GM12878 (cell line): ENCODE results near the gene PTEN. TPM values are rescaled to one million over a fixed set of nuclear protein-coding genes. Genes with fewer than 3 reads are reported as not detected.

Experiments
- ATAC-seq: fragments of 200-7000 bp; cut with Tn5 transposase; 3 replicates; pipeline ENCODE4 v1.9.1; 2020; ENCODE audit warnings: mild to moderate bottlenecking, moderate library complexity
- BruUV-seq: library from RNA; stranded (reverse); fragments of 400-500 nt; replicated peaks from 2 replicates; lab custom pipeline; 2021; lab: Mats Ljungman, UMichigan
- CTCF ChIA-PET: fragments of 300-600 bp; sonication (Branson Sonifier 250); formaldehyde crosslinking; extraction: SDS; loops from one replicate; lab custom pipeline; 2021; ENCODE audit warnings: inconsistent platforms; lab: Yijun Ruan, JAX
- POLR2A ChIA-PET: fragments of 350-600 bp; formaldehyde crosslinking; extraction: SDS; loops from one replicate; lab custom pipeline; 2021; ENCODE audit warnings: inconsistent platforms; lab: Charles Lee
- RAD21 ChIA-PET: fragments of 300-600 bp; sonication (Branson Sonifier 250); formaldehyde crosslinking; loops from one replicate; lab custom pipeline; 2023; ENCODE audit warnings: antibody characterized with exemption; ENCODE audit not compliant: unreplicated experiment; lab: Charles Lee
- SMC1A ChIA-PET: fragments of 300-600 bp; sonication (Branson Sonifier 250); formaldehyde crosslinking; loops from one replicate; lab custom pipeline; 2023; ENCODE audit not compliant: unreplicated experiment, uncharacterized antibody; lab: Charles Lee
- DNase-seq: peaks from one replicate; pipeline ENCODE4 v3.0.0-alpha.2; 2011; ENCODE audit warnings: low read depth, low spot score
- FAIRE-seq: peaks from 3 replicates; lab custom pipeline; 2011; peaks lifted over from hg19 to GRCh38; lab: Jason Lieb, UNC
- H2AFZ ChIP-seq: 2 replicates; pipeline ENCODE4 v1.6.0; 2011; ENCODE audit warnings: low read depth, low read length, control low read depth; ENCODE audit not compliant: control insufficient read depth
- H3K27ac ChIP-seq: 2 replicates; pipeline ENCODE4 v1.5.1; 2011; ENCODE audit warnings: control low read depth; ENCODE audit not compliant: control insufficient read depth, insufficient read depth
- H3K27me3 ChIP-seq, 2 experiments: replicated peaks in 1 of 2; 2 replicates each; pipeline versions ENCODE4 v1.6.0 to v1.6.1; 2011; ENCODE audit warnings: low read length in 1 of 2; ENCODE audit not compliant: control insufficient read depth in 2 of 2, insufficient read depth in 2 of 2
- H3K36me3 ChIP-seq, 2 experiments: 2 replicates each; pipeline ENCODE4 v1.5.1; 2011; ENCODE audit warnings: low read length in 1 of 2; ENCODE audit not compliant: control insufficient read depth in 2 of 2, insufficient read depth in 2 of 2
- H3K4me1 ChIP-seq: 2 replicates; pipeline ENCODE4 v1.6.1; 2011; ENCODE audit warnings: mild to moderate bottlenecking, low read length, moderate library complexity, mixed read lengths; ENCODE audit not compliant: control insufficient read depth, insufficient read depth
- H3K4me2 ChIP-seq: 2 replicates; pipeline ENCODE4 v1.6.0; 2011; ENCODE audit warnings: control low read depth; ENCODE audit not compliant: control insufficient read depth, insufficient read depth
- H3K4me3 ChIP-seq: fragments of 200-600 bp; sonication (generic); 2 replicates; pipeline ENCODE4 v1.5.1; 2016
- H3K79me2 ChIP-seq: 2 replicates; pipeline ENCODE4 v1.6.0; 2011; ENCODE audit warnings: low read length; ENCODE audit not compliant: control insufficient read depth, insufficient read depth
- H3K9ac ChIP-seq: 2 replicates; pipeline ENCODE4 v1.8.0; 2011; ENCODE audit warnings: low read length, control low read depth, mixed read lengths; ENCODE audit not compliant: control insufficient read depth, insufficient read depth
- H3K9me3 ChIP-seq: replicated peaks from 3 replicates; pipeline ENCODE4 v1.5.1; 2011; ENCODE audit warnings: mild to moderate bottlenecking, low read length; ENCODE audit not compliant: control insufficient read depth, insufficient read depth
- H4K20me1 ChIP-seq: 2 replicates; pipeline ENCODE4 v1.6.0; 2011; ENCODE audit not compliant: control insufficient read depth, insufficient read depth
- ATF7 ChIP-seq: fragments of 450-650 bp; IDR thresholded peaks from 2 replicates; pipeline ENCODE4 v1.6.1; 2016; ENCODE audit warnings: low read depth, mild to moderate bottlenecking
- BMI1 ChIP-seq: fragments of 450-650 bp; IDR thresholded peaks from 2 replicates; pipeline ENCODE4 v1.6.1; 2016; ENCODE audit warnings: mild to moderate bottlenecking, moderate library complexity, borderline replicate concordance
- CHD1 ChIP-seq: IDR thresholded peaks from 2 replicates; pipeline ENCODE4 v1.6.1; 2012; ENCODE audit warnings: low read depth, low read length, improper control_type of control experiment
- CREB1 ChIP-seq: IDR thresholded peaks from 2 replicates; pipeline ENCODE4 v1.6.1; 2012; ENCODE audit warnings: low read depth, mild to moderate bottlenecking, inconsistent platforms
- HCFC1 ChIP-seq: fragments of 150-350 bp; IDR thresholded peaks from 2 replicates; pipeline ENCODE4 v1.6.1; 2014; ENCODE audit warnings: low read length
- IRF4 ChIP-seq: IDR thresholded peaks from 2 replicates; pipeline ENCODE4 v1.6.1; 2011; ENCODE audit warnings: low read depth, low read length
- JUNB ChIP-seq: IDR thresholded peaks from 2 replicates; pipeline ENCODE4 v1.6.1; 2016; ENCODE audit warnings: antibody characterized with exemption, mild to moderate bottlenecking
- KLF5 ChIP-seq: fragments of 450-650 bp; IDR thresholded peaks from 2 replicates; pipeline ENCODE4 v1.6.1; 2014; ENCODE audit warnings: mild to moderate bottlenecking; ENCODE audit not compliant: partially characterized antibody
- NR2C1 ChIP-seq: fragments of 450-650 bp; IDR thresholded peaks from 2 replicates; pipeline ENCODE4 v1.6.1; 2017; ENCODE audit warnings: antibody characterized with exemption, mild to moderate bottlenecking, moderate library complexity
- RAD51 ChIP-seq: fragments of 450-650 bp; IDR thresholded peaks from 2 replicates; pipeline ENCODE4 v1.6.1; 2016; ENCODE audit warnings: moderate library complexity, mild to moderate bottlenecking, inconsistent platforms
- SREBF1 ChIP-seq: IDR thresholded peaks from 2 replicates; pipeline ENCODE4 v1.6.1; 2012; ENCODE audit warnings: mild to moderate bottlenecking, low read length
- TARDBP ChIP-seq: IDR thresholded peaks from 2 replicates; pipeline ENCODE4 v1.6.1; 2016; ENCODE audit warnings: borderline replicate concordance
- WRNIP1 ChIP-seq: IDR thresholded peaks from 2 replicates; pipeline ENCODE4 v1.6.1; 2011; ENCODE audit warnings: low read depth, low read length, improper control_type of control experiment, borderline replicate concordance
- ZSCAN29 ChIP-seq: fragments of 450-650 bp; IDR thresholded peaks from 2 replicates; pipeline ENCODE4 v1.6.1; 2017; ENCODE audit warnings: mild to moderate bottlenecking, moderate library complexity
- WGBS: methylation state at CpG from one replicate; pipeline ENCODE4 v1.1.6; 2016; ENCODE audit warnings: low lambda C conversion rate; ENCODE audit not compliant: insufficient replicate concordance, insufficient coverage; ENCODE audit errors: missing lambda C conversion rate; 5-methylcytosine and 5-hydroxymethylcytosine counted together
- in situ Hi-C: fragments of 300-500 bp; cut with MboI; formaldehyde crosslinking; loops from 9 replicates; pipeline ENCODE4 v1.14.3; 2018; ENCODE audit warnings: mixed read lengths
- intact Hi-C: fragments of 100-400 bp; cut with micrococcal nuclease; formaldehyde crosslinking; loops from one replicate; pipeline ENCODE4 v1.14.2; 2022; ENCODE audit not compliant: unreplicated experiment
- polyA plus RNA-seq, 11 experiments: library from polyadenylated mRNA; depleted of rRNA in 4 of 11; unstranded in 6 of 11; stranded (reverse) in 5 of 11; fragments of >200 nt; fragmentation: Nextera tagmentation in 4 of 11; fragmentation: Illumina TruSeq in 1 of 11; extraction: Ambion mirVana in 4 of 11; extraction: Trizol in 1 of 11; gene quantifications; 1 replicate in 1 of 11; 2 replicates in 10 of 11; pipeline versions ENCODE4 v1.2.1 to v1.2.3, GENCODE V29; 2011 to 2016; ENCODE audit warnings: inconsistent platforms in 2 of 11, missing spikeins in 2 of 11, low read depth in 1 of 11
- total RNA-seq, 4 experiments: library from RNA; depleted of rRNA in 3 of 4; stranded (reverse); fragments of >200 nt in 3 of 4; fragmentation: Illumina TruSeq in 1 of 4; extraction: Trizol in 1 of 4; gene quantifications; 2 replicates each; pipeline versions ENCODE4 v1.2.1 to v1.2.3, GENCODE V29; 2013 to 2021
- TF ChIP-seq, protein P1 (sequence below): fragments of 450-650 bp; IDR thresholded peaks from 2 replicates; pipeline ENCODE4 v1.6.1; 2018; ENCODE audit warnings: mild to moderate bottlenecking, low read depth, moderate library complexity; ENCODE audit not compliant: partially characterized antibody
- TF ChIP-seq, protein P2 (sequence below): IDR thresholded peaks from 2 replicates; pipeline ENCODE4 v1.6.1; 2011; ENCODE audit warnings: borderline replicate concordance, low read depth, mild to moderate bottlenecking, moderate library complexity, mixed read lengths, low read length; ENCODE audit not compliant: insufficient read depth; ENCODE audit errors: extremely low read length
- TF ChIP-seq, protein P3 (sequence below): fragments of 450-650 bp; IDR thresholded peaks from 2 replicates; pipeline ENCODE4 v1.6.1; 2014; ENCODE audit warnings: mild to moderate bottlenecking
- TF ChIP-seq, protein P4 (sequence below): fragments of 450-650 bp; formaldehyde crosslinking; IDR thresholded peaks from 2 replicates; pipeline ENCODE4 v1.5.0; 2022; ENCODE audit warnings: mild to moderate bottlenecking, missing genetic modification characterization

The PTEN gene
- total and polyA plus RNA-seq, 10 of the 15 experiments (the other 5 are each of a cell fraction or from before 2014, with no cell fraction given) = 26.1 to 175 (median 58.1) TPM

DNA sequence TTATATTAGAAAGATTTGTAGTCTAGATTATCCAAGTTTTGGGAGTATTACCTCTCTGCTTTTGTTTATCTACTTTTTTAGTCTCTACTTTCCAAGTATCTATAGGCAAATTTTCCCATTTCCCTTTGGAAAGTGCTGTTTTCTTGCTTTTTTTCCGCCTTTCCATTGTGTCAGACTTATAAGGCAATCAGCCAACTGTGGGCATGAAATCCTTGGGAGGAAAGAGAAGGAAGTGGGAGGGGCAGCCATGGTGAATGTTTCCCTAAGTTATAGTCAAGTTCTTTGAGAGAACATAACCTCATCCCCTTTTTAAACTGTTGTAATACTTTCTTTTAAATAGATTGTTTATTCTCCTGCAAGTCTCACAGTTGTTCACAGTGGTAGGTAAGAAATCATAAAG is 52.6 kb downstream of the PTEN start:
- no peak for DNase-seq
- Histone ChIP-seq H3K27me3 (no peaks in the 10 kb centered on the region), H4K20me1 (0 out of 2 replicates have a peak, but pooled peaks cover 3% of the 10 kb centered on the region), H3K9me3 (peaks cover 28% of the 10 kb centered on the region), H3K4me3 (no peak overlapping the region), H2AFZ (no peak overlapping the region), H3K4me1 (0 out of 2 replicates have a peak, but pooled peaks cover 3% of the 10 kb centered on the region), H3K36me3 (peaks cover 6 to 17% of the 10 kb centered on the region in 2 experiments), H3K4me2 (no peak overlapping the region), H3K79me2 (peaks cover 97% of the 10 kb centered on the region), H3K9ac (no peak overlapping the region), H3K27ac (no peak overlapping the region)
- intact Hi-C loops (no loop called here), in situ Hi-C loops (no loop called here)
- 94% methylated on average over 1 of the region's 1 CpG for WGBS
- no peak for ATAC-seq
- FAIRE-seq = no peak
- RAD21 ChIA-PET = interaction anchor here (1.0 kb wide), 1 partner anchor 40 kb away, joined by 3 read pairs; no protein-coding TSS in a partner anchor
- POLR2A ChIA-PET = interaction anchor here (1.0 to 1.4 kb wide), 2 partner anchors 15 to 160 kb away, joined by 3 to 4 read pairs; no protein-coding TSS in a partner anchor
- SMC1A ChIA-PET = interaction anchor here (1.0 to 2.0 kb wide), 3 partner anchors 30 to 44 kb away, joined by 3 to 6 read pairs (median 4); no protein-coding TSS in a partner anchor
- CTCF ChIA-PET = interaction anchor here (0.6 to 1.5 kb wide), 2 partner anchors 33 to 66 kb away, joined by 3 to 6 read pairs; no protein-coding TSS in a partner anchor
- no TSS peak for BruUV-seq
- TF ChIP-seq ZSCAN29 (no peak), HCFC1 (no peak), BMI1 (no peak), JUNB (no peak), IRF4 (no peak), NR2C1 (no peak), SREBF1 (no peak), WRNIP1 (no peak), KLF5 (no peak), RAD51 (no peak), CREB1 (no peak), CHD1 (no peak), TARDBP (no peak), ATF7 (no peak)
- TF ChIP-seq, protein P1, sequence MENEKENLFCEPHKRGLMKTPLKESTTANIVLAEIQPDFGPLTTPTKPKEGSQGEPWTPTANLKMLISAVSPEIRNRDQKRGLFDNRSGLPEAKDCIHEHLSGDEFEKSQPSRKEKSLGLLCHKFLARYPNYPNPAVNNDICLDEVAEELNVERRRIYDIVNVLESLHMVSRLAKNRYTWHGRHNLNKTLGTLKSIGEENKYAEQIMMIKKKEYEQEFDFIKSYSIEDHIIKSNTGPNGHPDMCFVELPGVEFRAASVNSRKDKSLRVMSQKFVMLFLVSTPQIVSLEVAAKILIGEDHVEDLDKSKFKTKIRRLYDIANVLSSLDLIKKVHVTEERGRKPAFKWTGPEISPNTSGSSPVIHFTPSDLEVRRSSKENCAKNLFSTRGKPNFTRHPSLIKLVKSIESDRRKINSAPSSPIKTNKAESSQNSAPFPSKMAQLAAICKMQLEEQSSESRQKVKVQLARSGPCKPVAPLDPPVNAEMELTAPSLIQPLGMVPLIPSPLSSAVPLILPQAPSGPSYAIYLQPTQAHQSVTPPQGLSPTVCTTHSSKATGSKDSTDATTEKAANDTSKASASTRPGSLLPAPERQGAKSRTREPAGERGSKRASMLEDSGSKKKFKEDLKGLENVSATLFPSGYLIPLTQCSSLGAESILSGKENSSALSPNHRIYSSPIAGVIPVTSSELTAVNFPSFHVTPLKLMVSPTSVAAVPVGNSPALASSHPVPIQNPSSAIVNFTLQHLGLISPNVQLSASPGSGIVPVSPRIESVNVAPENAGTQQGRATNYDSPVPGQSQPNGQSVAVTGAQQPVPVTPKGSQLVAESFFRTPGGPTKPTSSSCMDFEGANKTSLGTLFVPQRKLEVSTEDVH = no peak
- TF ChIP-seq, protein P2, sequence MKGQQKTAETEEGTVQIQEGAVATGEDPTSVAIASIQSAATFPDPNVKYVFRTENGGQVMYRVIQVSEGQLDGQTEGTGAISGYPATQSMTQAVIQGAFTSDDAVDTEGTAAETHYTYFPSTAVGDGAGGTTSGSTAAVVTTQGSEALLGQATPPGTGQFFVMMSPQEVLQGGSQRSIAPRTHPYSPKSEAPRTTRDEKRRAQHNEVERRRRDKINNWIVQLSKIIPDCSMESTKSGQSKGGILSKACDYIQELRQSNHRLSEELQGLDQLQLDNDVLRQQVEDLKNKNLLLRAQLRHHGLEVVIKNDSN = no peak
- TF ChIP-seq, protein P3, sequence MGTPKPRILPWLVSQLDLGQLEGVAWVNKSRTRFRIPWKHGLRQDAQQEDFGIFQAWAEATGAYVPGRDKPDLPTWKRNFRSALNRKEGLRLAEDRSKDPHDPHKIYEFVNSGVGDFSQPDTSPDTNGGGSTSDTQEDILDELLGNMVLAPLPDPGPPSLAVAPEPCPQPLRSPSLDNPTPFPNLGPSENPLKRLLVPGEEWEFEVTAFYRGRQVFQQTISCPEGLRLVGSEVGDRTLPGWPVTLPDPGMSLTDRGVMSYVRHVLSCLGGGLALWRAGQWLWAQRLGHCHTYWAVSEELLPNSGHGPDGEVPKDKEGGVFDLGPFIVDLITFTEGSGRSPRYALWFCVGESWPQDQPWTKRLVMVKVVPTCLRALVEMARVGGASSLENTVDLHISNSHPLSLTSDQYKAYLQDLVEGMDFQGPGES = no peak
- TF ChIP-seq, protein P4, sequence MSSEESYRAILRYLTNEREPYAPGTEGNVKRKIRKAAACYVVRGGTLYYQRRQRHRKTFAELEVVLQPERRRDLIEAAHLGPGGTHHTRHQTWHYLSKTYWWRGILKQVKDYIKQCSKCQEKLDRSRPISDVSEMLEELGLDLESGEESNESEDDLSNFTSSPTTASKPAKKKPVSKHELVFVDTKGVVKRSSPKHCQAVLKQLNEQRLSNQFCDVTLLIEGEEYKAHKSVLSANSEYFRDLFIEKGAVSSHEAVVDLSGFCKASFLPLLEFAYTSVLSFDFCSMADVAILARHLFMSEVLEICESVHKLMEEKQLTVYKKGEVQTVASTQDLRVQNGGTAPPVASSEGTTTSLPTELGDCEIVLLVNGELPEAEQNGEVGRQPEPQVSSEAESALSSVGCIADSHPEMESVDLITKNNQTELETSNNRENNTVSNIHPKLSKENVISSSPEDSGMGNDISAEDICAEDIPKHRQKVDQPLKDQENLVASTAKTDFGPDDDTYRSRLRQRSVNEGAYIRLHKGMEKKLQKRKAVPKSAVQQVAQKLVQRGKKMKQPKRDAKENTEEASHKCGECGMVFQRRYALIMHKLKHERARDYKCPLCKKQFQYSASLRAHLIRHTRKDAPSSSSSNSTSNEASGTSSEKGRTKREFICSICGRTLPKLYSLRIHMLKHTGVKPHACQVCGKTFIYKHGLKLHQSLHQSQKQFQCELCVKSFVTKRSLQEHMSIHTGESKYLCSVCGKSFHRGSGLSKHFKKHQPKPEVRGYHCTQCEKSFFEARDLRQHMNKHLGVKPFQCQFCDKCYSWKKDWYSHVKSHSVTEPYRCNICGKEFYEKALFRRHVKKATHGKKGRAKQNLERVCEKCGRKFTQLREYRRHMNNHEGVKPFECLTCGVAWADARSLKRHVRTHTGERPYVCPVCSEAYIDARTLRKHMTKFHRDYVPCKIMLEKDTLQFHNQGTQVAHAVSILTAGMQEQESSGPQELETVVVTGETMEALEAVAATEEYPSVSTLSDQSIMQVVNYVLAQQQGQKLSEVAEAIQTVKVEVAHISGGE (CRISPR knock-in tag) = no peak
